GM23338 (cell line): ENCODE data around the gene PRPF6.

Experiments
- CTCF ChIP-seq, 2 experiments: fragments of 200-600 bp in 1 of 2; sonication (generic) in 1 of 2; conservative IDR thresholded peaks; 2 replicates each; pipeline versions ENCODE4 v1.5.1 to v1.6.1; 2016 to 2017; ENCODE audit warnings: antibody characterized with exemption in 2 of 2, low read depth in 2 of 2, mild to moderate bottlenecking in 2 of 2, moderate library complexity in 1 of 2
- EZH2 ChIP-seq: fragments of 200-600 bp; sonication (generic); IDR thresholded peaks from one replicate; pipeline ENCODE4 v1.8.0; 2017; ENCODE audit warnings: antibody characterized with exemption, mild to moderate bottlenecking, low read depth; ENCODE audit not compliant: unreplicated experiment
- POLR2AphosphoS5 ChIP-seq: IDR thresholded peaks from 2 replicates; pipeline ENCODE4 v1.6.1; 2016; ENCODE audit warnings: antibody characterized with exemption, low read depth

GRCh38 chr20:64065974-64066343, 85.0 kb downstream of the PRPF6 start:
- no peak for TF ChIP-seq CTCF (conservative IDR thresholded peaks at IDR 0.05; ENCODE audit: low read depth in 2 of 2)
- no peak for TF ChIP-seq POLR2AphosphoS5
- TF ChIP-seq EZH2 = no peak
